ENCODE measurements around the gene COL15A1.

DNA sequence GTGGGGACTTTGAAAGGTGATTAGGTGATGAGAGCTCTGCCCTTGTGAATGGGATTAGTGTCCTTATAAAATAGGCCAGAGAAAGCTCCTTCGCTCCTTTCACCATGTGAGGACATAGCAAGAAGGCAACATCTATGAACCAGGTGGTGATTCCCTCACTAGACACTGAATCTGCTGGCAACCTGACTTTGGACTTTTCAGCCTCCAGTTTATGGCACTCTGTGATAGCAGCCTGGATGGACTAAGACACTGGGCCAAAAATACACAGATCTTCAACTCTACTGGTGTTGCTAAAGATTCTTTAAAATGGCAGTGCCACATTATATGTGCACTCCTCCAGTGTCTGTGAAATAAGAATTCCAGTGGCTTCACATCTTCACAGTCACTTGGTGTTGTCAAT, 41.2 kb upstream of the COL15A1 start:
- TF ChIP-seq TAF1 (IDR thresholded peaks at IDR 0.05; ENCODE audit: borderline replicate concordance, insufficient read depth, low read length) (no peak), REST (IDR thresholded peaks at IDR 0.05; ENCODE audit: insufficient read depth in 1 of 2, low read depth in 2 of 2, low read length in 2 of 2) (no peak), POLR2AphosphoS5 (IDR thresholded peaks at IDR 0.05; ENCODE audit: low read depth, low read length) (no peak), SIN3A (IDR thresholded peaks at IDR 0.05; ENCODE audit: borderline replicate concordance, insufficient read depth, low read length) (no peak)
